Neural cell (in vitro differentiated cells): ENCODE results near the gene ULBP1. TPM values are rescaled to one million over a fixed set of nuclear protein-coding genes. Genes with fewer than 3 reads are reported as not detected.

Experiments used
- H2AFZ ChIP-seq: fragments of 200-600, 300-800 bp; sonication (generic), shearing (Covaris generic); 2 replicates; pipeline ENCODE4 v1.6.0; 2014; ENCODE audit warnings: low read depth, mild to moderate bottlenecking, antibody characterized with exemption, low read length, moderate library complexity
- H3F3A ChIP-seq: fragments of 200-600 bp; shearing (Covaris generic); 2 replicates; pipeline ENCODE4 v1.6.1; 2016; ENCODE audit warnings: mild to moderate bottlenecking, moderate library complexity, mixed read lengths, antibody characterized with exemption, low read length; ENCODE audit not compliant: insufficient read depth, poor library complexity, severe bottlenecking
- H3K27ac ChIP-seq: fragments of 200-600, 300-800 bp; sonication (generic), shearing (Covaris generic); 2 replicates; pipeline ENCODE4 v1.5.1; 2014; ENCODE audit warnings: mild to moderate bottlenecking, low read length, moderate library complexity
- H3K27me3 ChIP-seq: fragments of 300-800, 200-600 bp; sonication (generic), shearing (Covaris generic); 2 replicates; pipeline ENCODE4 v1.6.0; 2014; ENCODE audit warnings: mild to moderate bottlenecking, low read depth, low read length, moderate library complexity; ENCODE audit not compliant: insufficient read depth
- H3K36me3 ChIP-seq: fragments of 300-800, 200-600 bp; sonication (generic), shearing (Covaris generic); 2 replicates; pipeline ENCODE4 v1.5.1; 2014; ENCODE audit warnings: mild to moderate bottlenecking, antibody characterized with exemption, low read length, moderate library complexity; ENCODE audit not compliant: insufficient read depth
- H3K4me2 ChIP-seq: fragments of 300-800, 200-600 bp; sonication (generic), shearing (Covaris generic); 2 replicates; pipeline ENCODE4 v1.6.0; 2014; ENCODE audit warnings: mild to moderate bottlenecking, low read length
- H3K4me3 ChIP-seq: fragments of 300-800, 200-600 bp; sonication (generic), shearing (Covaris generic); 2 replicates; pipeline ENCODE4 v1.5.1; 2014; ENCODE audit warnings: mild to moderate bottlenecking, low read length, moderate library complexity
- H3K79me2 ChIP-seq: fragments of 200-600 bp; shearing (Covaris generic); replicated peaks from 2 replicates; pipeline ENCODE4 v1.6.0; 2014; ENCODE audit warnings: mild to moderate bottlenecking, low read length, moderate library complexity; ENCODE audit not compliant: insufficient read depth
- H3K9ac ChIP-seq: fragments of 300-800, 200-600 bp; sonication (generic), shearing (Covaris generic); 2 replicates; pipeline ENCODE4 v1.6.1; 2016; ENCODE audit warnings: mild to moderate bottlenecking, low read length, mixed read lengths
- H3K9me2 ChIP-seq: fragments of 200-600 bp; shearing (Covaris generic); 2 replicates; pipeline ENCODE4 v1.6.1; 2016; ENCODE audit warnings: mild to moderate bottlenecking, low read length, mixed read lengths; ENCODE audit not compliant: insufficient read depth
- H3K9me3 ChIP-seq: fragments of 200-600, 300-800 bp; sonication (generic), shearing (Covaris generic); 2 replicates; pipeline ENCODE4 v1.6.1; 2016; ENCODE audit warnings: mild to moderate bottlenecking, mixed run types, low read length, moderate library complexity, mixed read lengths
- H4K20me1 ChIP-seq: fragments of 200-600 bp; shearing (Covaris generic); 2 replicates; pipeline ENCODE4 v1.6.1; 2016; ENCODE audit warnings: mild to moderate bottlenecking, mixed run types; ENCODE audit not compliant: insufficient read depth
- EP300 ChIP-seq: fragments of 450-650 bp; conservative IDR thresholded peaks from 2 replicates; pipeline ENCODE4 v1.6.1; 2014; ENCODE audit warnings: antibody characterized with exemption, mild to moderate bottlenecking, moderate library complexity; ENCODE audit not compliant: poor library complexity, severe bottlenecking
- EZH2 ChIP-seq: fragments of 200-600, 300-800 bp; shearing (Covaris generic), sonication (generic); IDR thresholded peaks from 2 replicates; pipeline ENCODE4 v1.6.1; 2014; ENCODE audit warnings: antibody characterized with exemption, low read length, borderline replicate concordance, mild to moderate bottlenecking; ENCODE audit not compliant: insufficient read depth, poor library complexity, severe bottlenecking
- POLR2AphosphoS5 ChIP-seq: IDR thresholded peaks from 2 replicates; pipeline ENCODE4 v1.6.1; 2012
- RAD21 ChIP-seq: fragments of 450-650 bp; conservative IDR thresholded peaks from 2 replicates; pipeline ENCODE4 v1.6.1; 2014; ENCODE audit warnings: antibody characterized with exemption, mild to moderate bottlenecking, moderate library complexity
- SMC3 ChIP-seq: fragments of 450-650 bp; conservative IDR thresholded peaks from 2 replicates; pipeline ENCODE4 v1.6.1; 2014; ENCODE audit warnings: antibody characterized with exemption, mild to moderate bottlenecking, moderate library complexity; ENCODE audit not compliant: poor library complexity
- TAF1 ChIP-seq: IDR thresholded peaks from 2 replicates; pipeline ENCODE4 v1.6.1; 2012; ENCODE audit warnings: low read depth
- polyA plus RNA-seq: library from polyadenylated mRNA; depleted of rRNA; stranded (reverse); fragments of >200 nt; gene quantifications from 2 replicates; pipeline ENCODE4 v1.2.3, GENCODE V29; 2014
- TF ChIP-seq, protein P1 (sequence below): fragments of 450-650 bp; IDR thresholded peaks from 2 replicates; pipeline ENCODE4 v1.5.1; 2014; ENCODE audit warnings: antibody characterized with exemption, mild to moderate bottlenecking, moderate library complexity; ENCODE audit not compliant: poor library complexity, severe bottlenecking

The ULBP1 gene
- polyA plus RNA-seq, 1 donor from 2014 or later: 0.22 TPM

DNA sequence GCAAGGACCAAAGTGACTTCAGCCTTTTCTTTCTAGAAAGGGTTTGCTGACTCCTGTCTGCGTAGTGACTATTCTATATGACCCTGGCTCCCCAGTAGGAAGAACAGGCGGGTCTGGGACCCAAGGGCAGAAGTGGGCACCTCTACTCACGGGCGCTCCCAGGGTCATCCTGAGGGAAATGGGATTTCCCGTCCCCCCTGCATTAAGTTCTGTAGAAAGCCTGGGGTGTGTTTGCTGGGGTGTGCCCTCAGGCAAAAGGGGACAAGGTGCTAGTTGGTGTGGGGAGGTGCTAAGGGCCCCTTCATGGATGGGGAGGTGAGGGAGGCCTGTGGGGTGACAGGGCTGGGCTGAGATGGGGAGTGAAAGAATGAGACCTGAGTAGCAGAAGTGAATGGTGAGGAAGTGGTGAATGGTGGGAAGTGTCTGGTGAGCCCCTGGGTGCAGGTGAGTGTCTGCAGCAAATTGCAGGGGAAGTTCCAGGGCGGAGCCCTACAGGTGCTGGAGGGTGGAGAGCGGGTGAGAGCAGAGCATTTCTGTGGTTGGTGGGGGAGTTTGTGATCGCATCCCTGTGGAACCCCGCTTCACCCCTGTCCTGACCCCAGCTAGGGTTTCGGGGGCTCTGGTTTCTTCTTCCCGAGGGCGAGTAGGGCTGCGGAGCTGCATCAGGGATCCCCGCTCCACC, 40.5 kb downstream of the ULBP1 start:
- H3K4me2 ChIP-seq: peak overlapping the region; percentile 30
- H3K27me3 ChIP-seq: peaks cover 32% of the 10 kb centered on the region
- H2AFZ ChIP-seq: no peak overlapping the region
- H3K9ac ChIP-seq: peak overlapping the region; percentile 43
- peak overlapping the region; percentile 69 for H3K4me3 ChIP-seq
- no peaks in the 10 kb centered on the region for H3K36me3 ChIP-seq
- H3K27ac ChIP-seq: no peak overlapping the region
- no peaks in the 10 kb centered on the region for H3K9me2 ChIP-seq
- no peaks in the 10 kb centered on the region for H3F3A ChIP-seq
- no peaks in the 10 kb centered on the region for H4K20me1 ChIP-seq
- no peaks in the 10 kb centered on the region for H3K9me3 ChIP-seq
- H3K79me2 ChIP-seq: no peaks in the 10 kb centered on the region
- TF ChIP-seq, protein P1, sequence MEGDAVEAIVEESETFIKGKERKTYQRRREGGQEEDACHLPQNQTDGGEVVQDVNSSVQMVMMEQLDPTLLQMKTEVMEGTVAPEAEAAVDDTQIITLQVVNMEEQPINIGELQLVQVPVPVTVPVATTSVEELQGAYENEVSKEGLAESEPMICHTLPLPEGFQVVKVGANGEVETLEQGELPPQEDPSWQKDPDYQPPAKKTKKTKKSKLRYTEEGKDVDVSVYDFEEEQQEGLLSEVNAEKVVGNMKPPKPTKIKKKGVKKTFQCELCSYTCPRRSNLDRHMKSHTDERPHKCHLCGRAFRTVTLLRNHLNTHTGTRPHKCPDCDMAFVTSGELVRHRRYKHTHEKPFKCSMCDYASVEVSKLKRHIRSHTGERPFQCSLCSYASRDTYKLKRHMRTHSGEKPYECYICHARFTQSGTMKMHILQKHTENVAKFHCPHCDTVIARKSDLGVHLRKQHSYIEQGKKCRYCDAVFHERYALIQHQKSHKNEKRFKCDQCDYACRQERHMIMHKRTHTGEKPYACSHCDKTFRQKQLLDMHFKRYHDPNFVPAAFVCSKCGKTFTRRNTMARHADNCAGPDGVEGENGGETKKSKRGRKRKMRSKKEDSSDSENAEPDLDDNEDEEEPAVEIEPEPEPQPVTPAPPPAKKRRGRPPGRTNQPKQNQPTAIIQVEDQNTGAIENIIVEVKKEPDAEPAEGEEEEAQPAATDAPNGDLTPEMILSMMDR: no peak
- no peak for TF ChIP-seq EP300
- TF ChIP-seq EZH2: no peak
- no peak for TF ChIP-seq SMC3
- TF ChIP-seq RAD21: no peak
- no peak for TF ChIP-seq POLR2AphosphoS5
- TF ChIP-seq TAF1: no peak

DNA sequence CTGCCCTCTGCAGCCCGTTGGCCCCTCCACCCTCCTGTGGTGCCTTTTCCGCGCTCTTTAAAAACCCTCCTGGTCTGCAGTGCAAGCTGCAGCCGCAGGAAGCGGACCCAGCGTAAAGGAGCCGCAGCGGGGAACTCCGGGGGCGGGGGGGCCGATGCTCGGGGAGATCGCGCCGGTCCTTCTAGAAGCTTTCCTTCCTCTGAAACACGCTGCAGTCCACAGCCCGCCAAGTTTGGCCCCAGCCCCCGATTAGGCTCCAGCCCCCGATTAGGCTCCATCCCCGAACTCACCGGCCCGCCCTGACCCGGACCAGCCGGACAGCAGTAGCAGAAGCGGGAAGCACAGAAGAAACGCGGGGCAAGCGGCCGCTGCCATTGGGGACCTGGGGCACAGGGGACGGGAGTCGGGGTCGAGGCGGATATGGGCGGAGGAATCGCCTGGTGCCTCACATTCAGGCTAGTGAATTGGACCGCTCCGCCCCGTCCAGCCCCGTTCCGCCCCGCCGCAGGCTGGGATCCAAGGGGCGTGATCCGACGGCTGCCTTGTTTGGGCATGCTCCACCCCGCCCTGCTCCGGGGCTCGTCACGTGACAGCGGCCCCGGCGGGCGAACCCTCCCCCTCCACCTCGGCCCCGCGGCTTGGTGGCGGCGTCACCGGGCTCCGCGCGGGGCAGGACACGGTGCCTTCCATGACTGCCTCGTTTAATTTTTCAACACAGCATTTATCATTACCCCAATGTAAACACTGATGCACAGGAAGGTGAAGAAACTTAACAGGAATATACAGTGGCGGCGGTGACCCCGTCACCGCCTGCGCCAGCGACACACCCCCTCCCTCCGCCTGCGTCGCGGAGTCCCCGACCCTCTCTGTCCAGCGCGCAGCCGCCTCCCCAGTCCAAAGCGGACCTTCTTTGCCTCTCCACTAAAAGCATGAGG, 41.3 kb downstream of the ULBP1 start:
- peak overlapping the region; percentile 30 for H3K4me2 ChIP-seq
- TF ChIP-seq RAD21: no peak
- no peak for TF ChIP-seq TAF1
- TF ChIP-seq, protein P1: peak; percentile 22
- H3K27me3 ChIP-seq: peaks cover 39% of the 10 kb centered on the region
- H3K36me3 ChIP-seq: no peaks in the 10 kb centered on the region
- peak overlapping the region; percentile 69 for H3K4me3 ChIP-seq
- H4K20me1 ChIP-seq: no peaks in the 10 kb centered on the region
- H3K9ac ChIP-seq: peak overlapping the region; percentile 43
- no peaks in the 10 kb centered on the region for H3K9me2 ChIP-seq
- no peaks in the 10 kb centered on the region for H3K9me3 ChIP-seq
- H2AFZ ChIP-seq: no peak overlapping the region
- H3F3A ChIP-seq: no peaks in the 10 kb centered on the region
- no peak overlapping the region for H3K27ac ChIP-seq
- no peaks in the 10 kb centered on the region for H3K79me2 ChIP-seq
